DOHH2 (cell line): Measurements from ENCODE around the gene PHF21A.

Source experiments
- H3F3A ChIP-seq: fragments of 200-600 bp; sonication (generic), shearing (Covaris generic); 2 replicates; pipeline ENCODE4 v1.6.0; 2016; ENCODE audit warnings: antibody characterized with exemption, mild to moderate bottlenecking; ENCODE audit not compliant: control insufficient read depth, insufficient read depth
- H3K27ac ChIP-seq: fragments of 200-600 bp; sonication (generic); 2 replicates; pipeline ENCODE4 v1.5.1; 2014; ENCODE audit warnings: low read depth, mild to moderate bottlenecking, low read length, moderate library complexity
- H3K27me3 ChIP-seq: fragments of 200-600 bp; sonication (generic); 2 replicates; pipeline ENCODE4 v1.6.1; 2014; ENCODE audit warnings: mild to moderate bottlenecking, low read length, mixed read lengths; ENCODE audit not compliant: control insufficient read depth
- H3K36me3 ChIP-seq: fragments of 200-600 bp; sonication (generic); 2 replicates; pipeline ENCODE4 v1.6.1; 2014; ENCODE audit warnings: mild to moderate bottlenecking, low read length, moderate library complexity, mixed read lengths; ENCODE audit not compliant: control insufficient read depth
- H3K4me1 ChIP-seq: fragments of 200-600 bp; sonication (generic); 2 replicates; pipeline ENCODE4 v1.6.1; 2014; ENCODE audit warnings: mild to moderate bottlenecking, low read length, mixed read lengths; ENCODE audit not compliant: control insufficient read depth
- H3K4me2 ChIP-seq: fragments of 200-600 bp; sonication (generic); 2 replicates; pipeline ENCODE4 v1.6.0; 2014; ENCODE audit warnings: mild to moderate bottlenecking, low read length, moderate library complexity
- H3K4me3 ChIP-seq: fragments of 200-600 bp; sonication (generic); 2 replicates; pipeline ENCODE4 v1.5.1; 2014; ENCODE audit warnings: mild to moderate bottlenecking, low read length, mixed read lengths
- H3K79me2 ChIP-seq: fragments of 200-600 bp; sonication (generic); 2 replicates; pipeline ENCODE4 v1.6.1; 2014; ENCODE audit warnings: mild to moderate bottlenecking, low read length, mixed read lengths; ENCODE audit not compliant: control insufficient read depth
- H3K9me2 ChIP-seq: fragments of 200-600 bp; sonication (generic); replicated peaks from 2 replicates; pipeline ENCODE4 v1.6.1; 2014; ENCODE audit warnings: mild to moderate bottlenecking, low read length, mixed read lengths; ENCODE audit not compliant: control insufficient read depth
- H3K9me3 ChIP-seq: fragments of 200-600 bp; sonication (generic); 2 replicates; pipeline ENCODE4 v1.6.1; 2014; ENCODE audit warnings: antibody characterized with exemption, low read length, mixed read lengths; ENCODE audit not compliant: control insufficient read depth, insufficient read depth
- H4K20me1 ChIP-seq: fragments of 200-600 bp; sonication (generic); 2 replicates; pipeline ENCODE4 v1.6.0; 2014; ENCODE audit warnings: low read depth, mild to moderate bottlenecking, antibody characterized with exemption, low read length, moderate library complexity; ENCODE audit not compliant: control insufficient read depth, insufficient read depth
- CTCF ChIP-seq: fragments of 200-600 bp; sonication (generic); IDR thresholded peaks from one replicate; pipeline ENCODE4 v1.5.1; 2014; ENCODE audit warnings: antibody characterized with exemption, mild to moderate bottlenecking, low read depth, low read length; ENCODE audit not compliant: poor library complexity, severe bottlenecking
- EZH2phosphoT487 ChIP-seq: fragments of 200-600 bp; sonication (generic); IDR thresholded peaks from 2 replicates; pipeline ENCODE4 v1.6.1; 2017; ENCODE audit warnings: borderline replicate concordance, mild to moderate bottlenecking, antibody characterized with exemption, low read length, moderate library complexity, mixed read lengths

PHF21A gene

GRCh38 chr11:45889966-45890365, 231.3 kb downstream of the PHF21A start:
- no peak for TF ChIP-seq CTCF
- TF ChIP-seq EZH2phosphoT487: no peak
- Histone ChIP-seq H3K4me2 (no peak overlapping the region), H4K20me1 (0 out of 2 replicates have a peak, but pooled peaks cover 5% of the 10 kb centered on the region), H3K9me3 (no peaks in the 10 kb centered on the region), H3F3A (no peaks in the 10 kb centered on the region), H3K9me2 (no peaks in the 10 kb centered on the region), H3K4me3 (no peak overlapping the region), H3K4me1 (peaks cover 7% of the 10 kb centered on the region), H3K27ac (no peak overlapping the region), H3K27me3 (0 out of 2 replicates have a peak, but pooled peaks cover 7% of the 10 kb centered on the region), H3K36me3 (no peaks in the 10 kb centered on the region), H3K79me2 (no peaks in the 10 kb centered on the region)

- no peak for TF ChIP-seq EZH2phosphoT487
- no peak for TF ChIP-seq CTCF
- Histone ChIP-seq H3K79me2 (no peaks in the 10 kb centered on the region), H3F3A (no peaks in the 10 kb centered on the region)
Observed at GRCh38 chr11:45889555-45889954, 231.7 kb downstream of the PHF21A start.

GRCh38 chr11:45887587-45887986, 233.7 kb downstream of the PHF21A start:
- H3K27me3 ChIP-seq: 0 out of 2 replicates have a peak, but pooled peaks cover 7% of the 10 kb centered on the region
- no peaks in the 10 kb centered on the region for H3F3A ChIP-seq
- no peak overlapping the region for H3K4me2 ChIP-seq
- H3K9me2 ChIP-seq: no peaks in the 10 kb centered on the region
- H3K27ac ChIP-seq: no peak overlapping the region
- no peak overlapping the region for H3K4me3 ChIP-seq
- H3K9me3 ChIP-seq: no peaks in the 10 kb centered on the region
- H3K4me1 ChIP-seq: peaks cover 8% of the 10 kb centered on the region
- no peaks in the 10 kb centered on the region for H3K79me2 ChIP-seq
- no peaks in the 10 kb centered on the region for H3K36me3 ChIP-seq
- TF ChIP-seq CTCF (no peak), EZH2phosphoT487 (no peak)
- H4K20me1 ChIP-seq: 0 out of 2 replicates have a peak, but pooled peaks cover 5% of the 10 kb centered on the region

More at GRCh38 chr11:45889555-45889954, 231.7 kb downstream of the PHF21A start:
- 0 out of 2 replicates have a peak, but pooled peaks cover 7% of the 10 kb centered on the region for H3K27me3 ChIP-seq
- H3K4me1 ChIP-seq: peaks cover 8% of the 10 kb centered on the region
- H4K20me1 ChIP-seq: 0 out of 2 replicates have a peak, but pooled peaks cover 5% of the 10 kb centered on the region
- H3K4me3 ChIP-seq: no peak overlapping the region
- H3K9me3 ChIP-seq: no peaks in the 10 kb centered on the region
- no peak overlapping the region for H3K4me2 ChIP-seq
- no peaks in the 10 kb centered on the region for H3K9me2 ChIP-seq
- no peak overlapping the region for H3K27ac ChIP-seq
- no peaks in the 10 kb centered on the region for H3K36me3 ChIP-seq
